PC-9 (cell line): ENCODE measurements around the gene DNAAF5.

Experiments
- EZH2 ChIP-seq: fragments of 200-600 bp; sonication (generic); IDR thresholded peaks from 2 replicates; pipeline ENCODE4 v1.8.0; 2017; ENCODE audit warnings: antibody characterized with exemption, low read depth
- TF ChIP-seq, protein P1 (sequence below): fragments of 200-600 bp; sonication (generic); conservative IDR thresholded peaks from 2 replicates; pipeline ENCODE4 v1.6.1; 2017; ENCODE audit warnings: mixed run types, antibody characterized with exemption, mild to moderate bottlenecking, moderate library complexity

- TF ChIP-seq EZH2, result no peak
- TF ChIP-seq, protein P1, sequence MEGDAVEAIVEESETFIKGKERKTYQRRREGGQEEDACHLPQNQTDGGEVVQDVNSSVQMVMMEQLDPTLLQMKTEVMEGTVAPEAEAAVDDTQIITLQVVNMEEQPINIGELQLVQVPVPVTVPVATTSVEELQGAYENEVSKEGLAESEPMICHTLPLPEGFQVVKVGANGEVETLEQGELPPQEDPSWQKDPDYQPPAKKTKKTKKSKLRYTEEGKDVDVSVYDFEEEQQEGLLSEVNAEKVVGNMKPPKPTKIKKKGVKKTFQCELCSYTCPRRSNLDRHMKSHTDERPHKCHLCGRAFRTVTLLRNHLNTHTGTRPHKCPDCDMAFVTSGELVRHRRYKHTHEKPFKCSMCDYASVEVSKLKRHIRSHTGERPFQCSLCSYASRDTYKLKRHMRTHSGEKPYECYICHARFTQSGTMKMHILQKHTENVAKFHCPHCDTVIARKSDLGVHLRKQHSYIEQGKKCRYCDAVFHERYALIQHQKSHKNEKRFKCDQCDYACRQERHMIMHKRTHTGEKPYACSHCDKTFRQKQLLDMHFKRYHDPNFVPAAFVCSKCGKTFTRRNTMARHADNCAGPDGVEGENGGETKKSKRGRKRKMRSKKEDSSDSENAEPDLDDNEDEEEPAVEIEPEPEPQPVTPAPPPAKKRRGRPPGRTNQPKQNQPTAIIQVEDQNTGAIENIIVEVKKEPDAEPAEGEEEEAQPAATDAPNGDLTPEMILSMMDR, result peak; percentile 68
Measured at GRCh38 chr7:818031-818699, 91.7 kb downstream of the DNAAF5 start.
